HG03439 (cell line): ENCODE measurements around the gene CELSR1.
A peak's percentile ranks its signal among the peaks of the same experiment; 100 is the strongest.

ENCODE experiments used
- ATAC-seq: cut with Tn5 transposase; IDR thresholded peaks from one replicate; pipeline ENCODE4 v1.9.1; 2021; ENCODE audit warnings: mild to moderate bottlenecking, moderate library complexity; ENCODE audit not compliant: unreplicated experiment

Gene CELSR1, protein sequence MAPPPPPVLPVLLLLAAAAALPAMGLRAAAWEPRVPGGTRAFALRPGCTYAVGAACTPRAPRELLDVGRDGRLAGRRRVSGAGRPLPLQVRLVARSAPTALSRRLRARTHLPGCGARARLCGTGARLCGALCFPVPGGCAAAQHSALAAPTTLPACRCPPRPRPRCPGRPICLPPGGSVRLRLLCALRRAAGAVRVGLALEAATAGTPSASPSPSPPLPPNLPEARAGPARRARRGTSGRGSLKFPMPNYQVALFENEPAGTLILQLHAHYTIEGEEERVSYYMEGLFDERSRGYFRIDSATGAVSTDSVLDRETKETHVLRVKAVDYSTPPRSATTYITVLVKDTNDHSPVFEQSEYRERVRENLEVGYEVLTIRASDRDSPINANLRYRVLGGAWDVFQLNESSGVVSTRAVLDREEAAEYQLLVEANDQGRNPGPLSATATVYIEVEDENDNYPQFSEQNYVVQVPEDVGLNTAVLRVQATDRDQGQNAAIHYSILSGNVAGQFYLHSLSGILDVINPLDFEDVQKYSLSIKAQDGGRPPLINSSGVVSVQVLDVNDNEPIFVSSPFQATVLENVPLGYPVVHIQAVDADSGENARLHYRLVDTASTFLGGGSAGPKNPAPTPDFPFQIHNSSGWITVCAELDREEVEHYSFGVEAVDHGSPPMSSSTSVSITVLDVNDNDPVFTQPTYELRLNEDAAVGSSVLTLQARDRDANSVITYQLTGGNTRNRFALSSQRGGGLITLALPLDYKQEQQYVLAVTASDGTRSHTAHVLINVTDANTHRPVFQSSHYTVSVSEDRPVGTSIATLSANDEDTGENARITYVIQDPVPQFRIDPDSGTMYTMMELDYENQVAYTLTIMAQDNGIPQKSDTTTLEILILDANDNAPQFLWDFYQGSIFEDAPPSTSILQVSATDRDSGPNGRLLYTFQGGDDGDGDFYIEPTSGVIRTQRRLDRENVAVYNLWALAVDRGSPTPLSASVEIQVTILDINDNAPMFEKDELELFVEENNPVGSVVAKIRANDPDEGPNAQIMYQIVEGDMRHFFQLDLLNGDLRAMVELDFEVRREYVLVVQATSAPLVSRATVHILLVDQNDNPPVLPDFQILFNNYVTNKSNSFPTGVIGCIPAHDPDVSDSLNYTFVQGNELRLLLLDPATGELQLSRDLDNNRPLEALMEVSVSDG (N-terminal part only)

DNA sequence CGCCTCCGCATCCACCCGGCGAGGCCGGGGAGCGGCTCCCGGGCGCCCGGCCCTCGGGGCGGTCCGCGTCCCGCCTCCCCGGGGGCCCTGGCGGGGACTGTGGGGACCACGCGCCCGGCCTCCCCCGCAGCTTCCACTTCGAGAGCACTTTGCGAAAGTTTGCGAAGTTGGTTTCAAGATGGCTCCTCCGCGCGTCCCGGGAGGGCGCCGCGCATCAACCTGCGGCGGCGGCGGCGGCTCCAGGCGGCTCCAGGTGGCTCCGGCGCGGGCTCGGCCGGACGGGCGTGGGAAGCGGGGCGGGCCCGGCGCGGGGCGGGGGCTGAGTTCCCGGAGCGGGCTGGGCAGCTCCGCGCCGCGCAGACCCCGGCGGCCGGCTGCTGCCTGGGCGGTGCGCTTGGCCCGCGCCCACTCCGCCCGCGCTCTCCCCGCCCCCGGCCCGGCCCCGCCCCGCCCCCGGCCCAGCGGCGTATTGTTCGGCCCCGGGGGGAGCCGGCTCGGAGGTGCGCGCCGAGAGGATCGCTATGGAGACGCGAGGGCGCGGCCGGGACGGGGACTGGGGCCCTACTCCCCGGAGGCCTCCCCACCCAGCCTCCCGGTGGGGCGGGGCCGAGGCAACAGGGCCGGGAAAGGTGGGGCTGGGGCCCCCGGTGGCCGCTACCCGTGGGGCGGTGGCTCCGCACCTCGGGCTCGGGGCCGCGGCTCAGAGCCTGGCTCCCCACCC, at the start of gene CELSR1:
CELSR1 (minus strand) TSS at position 396 of the 721 bp plus-strand sequence. CDS start 450 bp downstream, outside the sequence.
- ATAC-seq = no peak

DNA sequence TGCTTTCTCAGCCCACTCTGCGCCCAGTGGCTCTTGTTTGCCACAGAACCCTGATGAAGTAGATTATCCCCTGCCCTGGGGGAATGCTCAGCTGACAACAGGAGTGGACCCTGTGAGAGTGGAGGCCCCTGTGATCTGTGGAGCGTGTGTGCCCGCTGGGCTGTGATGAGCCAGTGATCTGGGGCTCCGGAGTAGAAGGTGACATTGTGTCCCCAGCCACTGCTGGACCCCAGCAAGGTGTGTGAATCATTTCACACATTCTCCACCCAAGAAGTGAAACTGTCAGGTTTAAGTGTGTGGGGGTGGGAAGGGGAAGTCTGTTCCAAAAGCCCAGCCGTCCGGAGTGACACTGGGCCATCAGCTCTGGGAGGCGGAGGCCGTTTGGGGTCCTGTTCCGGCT, 49.6 kb upstream of the CELSR1 start:
- peak; percentile 46 for ATAC-seq

GRCh38 chr22:46586531-46587011, 49.2 kb upstream of the CELSR1 start:
- ATAC-seq = no peak

- ATAC-seq = no peak
These were observed 48.7 kb upstream of the CELSR1 start for GRCh38 chr22:46586123-46586519.

- no peak for ATAC-seq
These were observed 48.1 kb upstream of the CELSR1 start for GRCh38 chr22:46585340-46586122.

DNA sequence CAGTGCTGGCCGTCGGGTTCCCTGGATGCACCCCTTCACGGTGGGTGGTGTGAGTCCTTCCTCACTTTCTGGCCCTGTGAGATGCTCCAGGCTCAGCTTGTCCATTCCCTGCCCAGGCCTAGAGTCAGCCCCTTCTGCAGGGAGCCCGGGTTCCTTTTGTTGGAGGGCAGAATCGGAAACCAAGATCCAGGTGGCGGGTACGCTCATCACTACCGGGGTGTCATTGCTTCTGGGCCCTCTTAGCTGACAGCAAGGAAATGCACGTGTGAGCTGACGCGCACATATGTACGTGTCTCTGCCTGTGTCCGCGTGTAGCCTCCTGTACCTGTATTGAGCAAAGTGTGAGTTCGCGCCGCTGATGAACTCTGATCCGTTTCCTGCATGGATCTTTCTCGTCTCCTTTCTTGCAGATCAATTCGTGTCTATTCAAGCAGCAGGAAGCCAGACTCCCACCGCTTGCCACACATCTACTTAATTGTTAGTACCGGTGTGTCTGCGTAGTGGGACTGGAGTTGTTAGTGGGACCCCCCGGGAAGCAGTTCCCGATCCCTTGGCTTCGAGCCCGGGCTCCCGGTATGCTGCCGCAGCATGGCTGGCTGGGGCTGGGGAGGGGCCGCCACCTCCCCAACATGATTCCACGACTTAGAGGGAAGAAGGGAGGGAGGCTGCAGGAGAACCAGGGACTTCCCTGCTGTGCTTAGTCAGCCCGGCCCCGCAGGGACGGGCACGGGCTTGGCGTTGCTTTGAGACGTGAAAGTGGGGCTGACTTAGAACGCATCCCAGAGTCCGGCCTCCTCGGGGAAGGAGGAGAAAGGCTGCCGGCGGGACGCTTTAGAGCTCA, 46.9 kb upstream of the CELSR1 start:
- ATAC-seq = no peak

- no peak for ATAC-seq
These were observed 46.2 kb upstream of the CELSR1 start for GRCh38 chr22:46583571-46583970.

- ATAC-seq = no peak
These were observed 45.0 kb upstream of the CELSR1 start for GRCh38 chr22:46582281-46582933.

- ATAC-seq = no peak
These were observed 44.3 kb upstream of the CELSR1 start for GRCh38 chr22:46581538-46582244.

GRCh38 chr22:46580940-46581537, 43.6 kb upstream of the CELSR1 start:
- ATAC-seq = no peak

DNA sequence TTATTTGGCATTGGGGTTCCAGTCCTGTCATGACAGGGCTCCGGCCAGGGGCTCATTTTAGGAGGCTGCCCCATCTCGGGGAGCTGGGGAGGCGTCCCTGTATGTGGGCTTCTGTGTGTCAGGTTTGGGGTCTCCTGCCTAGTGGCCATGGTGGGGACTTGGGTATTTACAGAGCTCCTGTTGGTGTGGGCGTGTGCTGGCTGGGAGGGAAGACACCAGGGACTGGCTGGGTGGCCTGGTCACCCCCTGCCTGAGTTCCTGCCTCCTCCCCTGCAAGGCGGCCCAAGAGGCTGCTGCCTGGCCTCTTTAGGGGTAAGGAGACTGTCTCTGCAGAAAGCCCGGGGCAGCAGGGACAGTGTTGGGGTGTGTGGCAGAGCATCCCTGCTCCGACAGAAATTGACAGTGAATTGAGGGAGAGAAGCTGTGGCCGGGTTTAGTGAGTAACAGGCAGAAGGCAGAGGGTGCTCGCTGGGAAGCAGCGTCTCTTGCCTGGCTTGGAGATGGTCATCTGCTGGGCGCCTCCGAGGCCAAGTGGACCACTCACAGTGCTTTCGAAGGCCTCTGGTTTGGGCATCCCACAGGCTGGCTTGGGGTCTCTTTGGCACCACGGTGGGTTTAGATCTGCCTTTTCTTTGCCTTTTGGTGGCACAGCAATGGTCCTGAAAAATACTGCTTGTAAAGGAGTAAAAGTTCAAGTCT, 42.5 kb upstream of the CELSR1 start:
- ATAC-seq = no peak

GRCh38 chr22:46578824-46579561, 41.6 kb upstream of the CELSR1 start:
- no peak for ATAC-seq

- no peak for ATAC-seq
These were observed 40.9 kb upstream of the CELSR1 start for GRCh38 chr22:46578251-46578823.

- ATAC-seq = no peak
These were observed 40.2 kb upstream of the CELSR1 start for GRCh38 chr22:46577368-46578249.
